Neuron (in vitro differentiated cells): Measurements from ENCODE around the gene TRIO.

Source experiments
- H2AFZ ChIP-seq: one replicate; pipeline ENCODE4 v1.6.1; 2013; ENCODE audit warnings: low read depth, mild to moderate bottlenecking, inconsistent platforms, low read length, moderate library complexity
- H3K27me3 ChIP-seq: one replicate; pipeline ENCODE4 v1.6.1; 2013; ENCODE audit warnings: low read length; ENCODE audit not compliant: insufficient read depth
- H3K36me3 ChIP-seq: one replicate; pipeline ENCODE4 v1.6.1; 2013; ENCODE audit warnings: low read length; ENCODE audit not compliant: insufficient read depth
- H3K4me1 ChIP-seq: one replicate; pipeline ENCODE4 v1.6.1; 2013; ENCODE audit warnings: low read length; ENCODE audit not compliant: insufficient read depth
- H3K4me3 ChIP-seq: 2 replicates; pipeline ENCODE4 v1.5.1; 2013; ENCODE audit warnings: mild to moderate bottlenecking, low read length, moderate library complexity
- H3K9me3 ChIP-seq: one replicate; pipeline ENCODE4 v1.6.1; 2013; ENCODE audit warnings: low read length

Gene TRIO

GRCh38 chr5:14218011-14218410, 74.9 kb downstream of the TRIO start:
- no peaks in the 10 kb centered on the region for H3K27me3 ChIP-seq
- H3K4me1 ChIP-seq, result peaks cover 25% of the 10 kb centered on the region
- H3K4me3 ChIP-seq, result no peak overlapping the region
- no peak overlapping the region for H2AFZ ChIP-seq
- no peaks in the 10 kb centered on the region for H3K9me3 ChIP-seq
- H3K36me3 ChIP-seq, result no peaks in the 10 kb centered on the region

GRCh38 chr5:14218480-14218879, 75.3 kb downstream of the TRIO start:
- Histone ChIP-seq H3K9me3 (no peaks in the 10 kb centered on the region), H3K4me3 (no peak overlapping the region), H3K36me3 (no peaks in the 10 kb centered on the region), H2AFZ (no peak overlapping the region), H3K27me3 (no peaks in the 10 kb centered on the region), H3K4me1 (peaks cover 25% of the 10 kb centered on the region)

GRCh38 chr5:14218897-14219573, 75.9 kb downstream of the TRIO start:
- Histone ChIP-seq H3K9me3 (no peaks in the 10 kb centered on the region), H3K36me3 (no peaks in the 10 kb centered on the region), H3K4me3 (no peak overlapping the region), H3K27me3 (no peaks in the 10 kb centered on the region), H3K4me1 (peaks cover 20% of the 10 kb centered on the region), H2AFZ (no peak overlapping the region)

GRCh38 chr5:14219800-14220512, 76.8 kb downstream of the TRIO start:
- no peaks in the 10 kb centered on the region for H3K36me3 ChIP-seq
- no peak overlapping the region for H2AFZ ChIP-seq
- no peaks in the 10 kb centered on the region for H3K9me3 ChIP-seq
- no peak overlapping the region for H3K4me3 ChIP-seq
- no peaks in the 10 kb centered on the region for H3K27me3 ChIP-seq
- H3K4me1 ChIP-seq, result peaks cover 20% of the 10 kb centered on the region

GRCh38 chr5:14220642-14221041, 77.5 kb downstream of the TRIO start:
- H3K4me3 ChIP-seq, result no peak overlapping the region
- H3K36me3 ChIP-seq, result no peaks in the 10 kb centered on the region
- H2AFZ ChIP-seq, result no peak overlapping the region
- no peaks in the 10 kb centered on the region for H3K9me3 ChIP-seq
- H3K4me1 ChIP-seq, result peaks cover 20% of the 10 kb centered on the region
- H3K27me3 ChIP-seq, result no peaks in the 10 kb centered on the region

- H3K4me3 ChIP-seq, result no peak overlapping the region
- H2AFZ ChIP-seq, result no peak overlapping the region
- H3K27me3 ChIP-seq, result no peaks in the 10 kb centered on the region
- H3K9me3 ChIP-seq, result no peaks in the 10 kb centered on the region
- no peaks in the 10 kb centered on the region for H3K36me3 ChIP-seq
- peaks cover 16% of the 10 kb centered on the region for H3K4me1 ChIP-seq
Observed at GRCh38 chr5:14221732-14222131, 78.6 kb downstream of the TRIO start.

GRCh38 chr5:14222206-14222605, 79.1 kb downstream of the TRIO start:
- Histone ChIP-seq H3K27me3 (no peaks in the 10 kb centered on the region), H3K4me3 (no peak overlapping the region), H3K9me3 (no peaks in the 10 kb centered on the region), H3K4me1 (peaks cover 11% of the 10 kb centered on the region), H3K36me3 (no peaks in the 10 kb centered on the region), H2AFZ (no peak overlapping the region)

GRCh38 chr5:14223372-14223771, 80.2 kb downstream of the TRIO start:
- H3K4me3 ChIP-seq, result no peak overlapping the region
- no peaks in the 10 kb centered on the region for H3K27me3 ChIP-seq
- H2AFZ ChIP-seq, result no peak overlapping the region
- H3K9me3 ChIP-seq, result no peaks in the 10 kb centered on the region
- H3K4me1 ChIP-seq, result peaks cover 6% of the 10 kb centered on the region
- H3K36me3 ChIP-seq, result no peaks in the 10 kb centered on the region

GRCh38 chr5:14225173-14225834, 82.2 kb downstream of the TRIO start:
- Histone ChIP-seq H3K9me3 (no peaks in the 10 kb centered on the region), H2AFZ (no peak overlapping the region), H3K27me3 (no peaks in the 10 kb centered on the region), H3K36me3 (no peaks in the 10 kb centered on the region), H3K4me1 (peaks cover 6% of the 10 kb centered on the region), H3K4me3 (no peak overlapping the region)

- Histone ChIP-seq H2AFZ (no peak overlapping the region), H3K27me3 (no peaks in the 10 kb centered on the region), H3K9me3 (no peaks in the 10 kb centered on the region), H3K36me3 (no peaks in the 10 kb centered on the region), H3K4me1 (peaks cover 6% of the 10 kb centered on the region), H3K4me3 (no peak overlapping the region)
Observed at GRCh38 chr5:14226149-14226548, 83.0 kb downstream of the TRIO start.

GRCh38 chr5:14226554-14226953, 83.4 kb downstream of the TRIO start:
- Histone ChIP-seq H3K4me1 (peaks cover 6% of the 10 kb centered on the region), H3K4me3 (no peak overlapping the region), H2AFZ (no peak overlapping the region), H3K9me3 (no peaks in the 10 kb centered on the region), H3K27me3 (no peaks in the 10 kb centered on the region), H3K36me3 (no peaks in the 10 kb centered on the region)

- Histone ChIP-seq H3K4me3 (no peak overlapping the region), H3K36me3 (no peaks in the 10 kb centered on the region), H2AFZ (no peak overlapping the region), H3K4me1 (peaks cover 6% of the 10 kb centered on the region), H3K9me3 (no peaks in the 10 kb centered on the region), H3K27me3 (no peaks in the 10 kb centered on the region)
Observed at GRCh38 chr5:14226992-14227391, 83.8 kb downstream of the TRIO start.

GRCh38 chr5:14227513-14227912, 84.4 kb downstream of the TRIO start:
- Histone ChIP-seq H2AFZ (no peak overlapping the region), H3K9me3 (no peaks in the 10 kb centered on the region), H3K27me3 (no peaks in the 10 kb centered on the region), H3K4me1 (peaks cover 2% of the 10 kb centered on the region), H3K36me3 (no peaks in the 10 kb centered on the region), H3K4me3 (no peak overlapping the region)
